ENCODE measurements around the gene KLK8. TPM values are rescaled to one million over a fixed set of nuclear protein-coding genes. Genes with fewer than 3 reads are reported as not detected.

Gene KLK8, protein sequence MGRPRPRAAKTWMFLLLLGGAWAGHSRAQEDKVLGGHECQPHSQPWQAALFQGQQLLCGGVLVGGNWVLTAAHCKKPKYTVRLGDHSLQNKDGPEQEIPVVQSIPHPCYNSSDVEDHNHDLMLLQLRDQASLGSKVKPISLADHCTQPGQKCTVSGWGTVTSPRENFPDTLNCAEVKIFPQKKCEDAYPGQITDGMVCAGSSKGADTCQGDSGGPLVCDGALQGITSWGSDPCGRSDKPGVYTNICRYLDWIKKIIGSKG
- total RNA-seq = 5.4 TPM in 1 of 2 replicates, not detected in the other

DNA sequence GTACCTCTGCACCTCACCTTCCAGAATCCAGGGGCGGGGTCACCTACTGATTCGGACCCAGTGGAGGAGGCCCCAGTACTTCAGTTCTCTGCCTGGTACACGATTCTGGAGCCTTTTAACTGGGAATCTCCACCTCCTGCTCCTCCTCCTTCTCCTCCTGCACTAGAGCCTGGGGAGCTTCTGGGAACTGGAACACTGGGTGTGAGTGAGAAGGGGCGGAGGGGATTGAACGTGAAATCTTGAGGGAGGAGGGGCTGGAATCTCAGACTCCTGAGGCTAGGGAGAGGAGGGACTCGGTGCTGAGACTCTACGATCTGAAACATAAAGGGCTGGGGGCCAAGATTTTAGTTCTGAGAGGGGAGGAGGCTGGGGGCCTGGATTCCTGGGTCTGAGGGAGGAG is at the start of gene KLK8:
TSS of gene KLK8 (minus strand) at position 90 of the 400 bp plus-strand sequence. CDS start 437 bp downstream, outside the sequence.
- DNase-seq (ENCODE audit: low read depth) = no peak

DNA sequence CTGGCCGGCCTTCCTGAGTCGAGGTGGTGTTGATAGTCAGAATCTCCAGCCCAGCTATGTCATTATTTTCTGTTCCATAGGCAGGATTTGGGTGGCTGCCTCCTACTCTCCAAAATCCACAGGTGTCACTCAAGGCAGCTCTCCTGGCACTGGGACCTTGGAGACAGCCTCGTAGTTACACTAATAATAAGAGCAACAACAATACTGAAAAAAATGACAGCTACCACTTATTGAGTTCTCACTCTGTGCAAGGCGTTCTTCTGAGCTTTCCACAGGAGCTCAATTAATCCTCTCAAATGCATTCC is 45.6 kb upstream of the KLK8 start:
- DNase-seq (ENCODE audit: low read depth) = no peak

DNA sequence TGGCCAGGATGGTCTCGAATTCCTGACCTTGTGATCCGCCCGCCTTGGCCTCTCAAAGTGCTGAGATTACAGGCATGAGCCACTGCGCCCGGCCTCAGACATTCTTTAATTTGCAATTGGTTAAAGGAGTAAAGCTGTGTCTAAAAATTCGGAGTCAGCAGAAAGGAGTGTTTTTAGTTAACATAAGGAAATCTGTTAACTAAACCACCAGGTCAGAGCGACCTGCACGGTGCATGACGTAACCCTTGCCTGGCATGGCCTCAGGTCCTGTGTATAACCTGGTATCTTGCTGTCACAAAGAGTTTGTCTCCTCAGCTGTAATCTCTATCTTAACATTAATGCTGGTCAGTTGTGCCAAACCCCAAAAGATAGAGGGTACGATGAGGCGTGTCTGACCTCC is 42.9 kb upstream of the KLK8 start:
- no peak for DNase-seq (ENCODE audit: low read depth)

DNA sequence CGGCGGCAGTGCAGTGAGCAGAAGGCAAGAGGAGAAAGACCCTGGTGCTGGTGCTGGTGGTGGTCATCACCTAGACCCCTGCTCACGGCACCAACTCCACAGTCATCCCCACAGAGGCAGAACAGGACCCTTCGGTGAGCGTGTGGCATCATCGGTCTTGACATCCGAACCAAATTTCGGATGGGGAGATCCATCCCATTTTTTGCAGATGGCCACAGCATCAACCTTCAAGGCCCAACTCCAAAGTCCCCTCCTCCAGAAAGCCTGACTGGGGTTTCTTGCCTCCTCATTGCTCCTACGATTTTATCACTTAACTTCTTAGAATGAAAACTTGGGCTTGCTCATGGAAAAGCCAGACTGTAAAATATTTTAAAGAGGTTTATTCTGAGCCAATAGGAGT is 42.1 kb upstream of the KLK8 start:
- no peak for DNase-seq (ENCODE audit: low read depth)

DNA sequence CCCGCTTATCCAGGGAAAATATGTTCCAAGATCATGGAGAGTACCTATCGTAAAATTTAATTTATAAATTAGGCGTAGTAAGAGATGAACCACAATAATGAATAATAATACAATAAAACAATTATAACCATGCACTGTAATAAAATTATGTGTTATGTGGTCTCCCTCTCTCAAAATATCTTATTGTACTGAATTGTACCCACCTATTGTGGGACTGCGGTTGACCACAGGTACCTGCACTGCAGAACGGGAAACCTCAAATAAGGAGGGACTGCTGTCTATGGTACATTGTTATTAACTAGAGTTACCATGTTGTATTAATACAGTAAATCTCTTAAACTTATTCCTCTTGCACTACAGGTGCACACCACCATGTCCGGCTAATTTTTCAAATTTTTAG is 38.7 kb upstream of the KLK8 start:
- no peak for DNase-seq (ENCODE audit: low read depth)

DNA sequence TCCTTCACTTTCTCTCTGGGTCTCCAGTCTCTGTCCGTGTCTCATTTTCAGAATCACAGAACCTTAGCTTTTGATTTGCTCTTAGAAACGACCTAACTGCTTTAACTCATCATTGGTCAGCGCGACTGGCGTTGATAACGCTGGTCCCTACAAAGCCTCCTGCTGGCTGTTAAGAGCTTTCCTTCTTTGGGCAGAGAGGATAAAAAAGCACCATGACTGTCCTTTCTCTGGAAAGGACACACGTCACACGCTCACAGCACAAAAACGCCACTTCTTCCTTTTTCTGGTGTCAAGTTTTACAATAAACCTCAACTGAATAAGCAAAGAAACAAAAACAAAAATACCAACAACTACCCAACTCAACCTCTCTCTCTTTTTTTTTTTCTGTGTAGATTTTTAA is 35.1 kb upstream of the KLK8 start:
- no peak for DNase-seq (ENCODE audit: low read depth)

DNA sequence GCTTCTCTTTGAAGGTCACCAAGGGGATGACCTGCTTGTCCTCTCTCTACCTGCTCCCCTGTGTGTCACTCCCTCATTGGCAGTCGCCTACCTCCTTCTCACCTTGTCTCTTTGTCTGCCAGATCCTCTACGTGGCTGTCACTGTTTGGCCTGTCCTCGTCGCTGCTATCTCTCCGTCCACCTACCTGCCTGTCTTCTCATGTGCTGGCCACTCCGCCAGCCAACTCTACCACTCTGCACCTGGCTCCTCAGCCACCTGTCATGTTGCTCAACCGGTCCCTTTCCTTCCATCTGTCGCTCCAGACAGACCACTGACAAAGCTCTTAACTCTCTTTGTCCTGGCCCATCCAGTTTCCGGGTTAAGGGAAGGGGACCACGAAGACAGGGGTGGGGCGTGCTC is 33.3 kb upstream of the KLK8 start, which contains the start of gene KLK12:
TSS of gene KLK12 (minus strand) at position 299 of the 400 bp plus-strand sequence. CDS start 381 bp downstream, outside the sequence.
- DNase-seq (ENCODE audit: low read depth) = no peak

DNA sequence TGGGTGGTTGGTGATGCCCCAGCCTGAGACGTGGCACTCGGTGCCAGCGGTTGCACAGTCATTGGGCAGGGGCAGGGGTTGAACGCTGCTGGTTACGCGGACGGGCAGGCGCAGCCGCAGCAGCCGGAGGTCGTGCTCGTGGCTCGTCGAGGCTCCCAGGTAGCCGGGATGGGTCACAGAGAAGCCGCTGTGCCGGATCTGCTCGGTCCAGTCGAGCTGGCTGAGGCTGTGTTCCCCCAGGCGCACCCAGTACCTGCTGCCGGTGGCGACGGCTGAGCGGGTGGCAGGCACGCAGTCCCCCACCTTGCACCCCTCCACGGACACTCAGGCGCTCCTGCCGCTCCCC is 30.4 kb upstream of the KLK8 start:
- DNase-seq (ENCODE audit: low read depth) = no peak

DNA sequence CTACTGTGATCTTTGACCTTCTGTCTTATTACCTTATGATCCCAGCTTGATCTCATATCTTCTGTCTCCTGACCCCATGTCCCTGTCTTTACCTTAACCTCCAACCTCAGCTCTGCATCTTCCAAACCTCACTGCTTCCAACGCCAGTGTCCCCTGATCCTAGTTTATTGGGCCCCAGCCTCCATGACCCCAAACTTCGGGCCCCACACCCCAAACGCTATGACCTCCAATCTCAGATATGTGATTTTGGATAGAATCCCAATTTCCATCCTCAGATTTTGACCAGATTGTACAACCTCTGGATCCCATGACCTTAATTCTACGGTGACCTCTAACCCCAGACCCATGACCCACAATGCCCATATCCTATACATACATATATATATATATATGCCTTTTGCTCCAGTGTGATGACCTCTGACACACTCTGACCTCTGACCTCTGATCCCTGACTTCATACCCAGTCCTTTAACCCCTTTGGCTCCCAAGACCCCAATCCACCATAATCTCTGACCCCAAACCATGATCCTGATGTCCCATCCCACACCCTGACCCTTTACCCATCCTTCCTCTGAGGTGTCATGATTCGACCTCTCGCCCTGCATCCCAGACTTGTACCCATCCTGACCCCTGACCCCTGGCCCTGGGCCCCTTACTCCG is 29.9 kb upstream of the KLK8 start:
- no peak for DNase-seq (ENCODE audit: low read depth)

DNA sequence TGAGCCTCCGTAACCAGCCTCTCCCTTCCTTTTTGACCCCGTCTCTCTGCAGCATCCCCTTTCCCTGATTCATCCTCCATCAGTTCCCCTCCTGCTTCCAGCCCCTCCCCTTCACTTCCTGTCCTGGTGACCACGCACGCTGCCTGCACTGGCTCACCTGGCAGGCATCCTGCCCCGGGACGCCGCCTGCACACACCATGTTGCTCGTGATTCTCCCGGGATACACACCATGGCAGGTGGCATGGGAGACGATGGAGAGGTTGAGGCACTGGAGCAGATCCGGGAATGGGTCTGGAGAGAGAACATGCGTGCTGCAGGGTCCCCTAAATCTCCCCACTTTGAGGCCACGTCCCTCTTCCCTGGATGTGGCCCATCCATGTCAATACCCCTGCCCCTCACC is 29.2 kb upstream of the KLK8 start:
- DNase-seq (ENCODE audit: low read depth) = no peak

DNA sequence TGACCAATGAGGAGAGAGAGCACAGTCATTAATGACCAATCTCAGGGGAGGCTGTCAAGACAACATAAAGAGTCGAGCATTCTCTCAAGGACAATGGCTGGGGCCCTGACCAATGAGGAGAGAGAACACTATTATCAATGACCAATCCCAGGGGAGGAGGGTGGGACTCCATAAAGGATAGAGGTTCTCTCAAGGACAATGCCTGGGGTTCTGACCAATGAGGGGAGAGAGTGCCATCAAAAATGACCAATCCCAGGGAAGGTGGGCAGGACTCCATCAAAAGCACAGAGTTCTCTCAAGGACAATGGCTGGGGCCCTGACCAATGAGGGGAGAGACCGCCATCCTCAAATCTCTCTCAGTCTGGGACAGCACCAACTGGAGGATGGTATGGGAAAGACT is 28.3 kb upstream of the KLK8 start:
- no peak for DNase-seq (ENCODE audit: low read depth)

DNA sequence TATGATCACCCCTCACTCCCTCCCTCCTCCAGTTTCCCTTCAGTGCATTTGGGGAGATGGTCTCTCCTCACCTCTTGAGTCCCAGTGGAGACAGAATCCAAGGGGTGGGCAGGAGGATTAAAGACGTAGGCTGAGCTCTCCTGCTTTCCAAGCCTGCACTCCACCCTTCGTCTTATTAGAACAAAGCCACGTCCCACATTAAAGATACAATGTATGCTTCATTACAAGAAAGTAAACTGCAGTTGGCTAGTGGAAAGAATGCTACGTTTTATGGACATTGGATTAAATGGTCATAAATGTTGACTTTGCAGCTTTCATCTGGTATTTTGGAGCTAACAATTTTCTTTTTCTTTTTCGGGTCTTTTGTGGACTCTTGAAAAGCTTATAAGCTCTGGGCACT is 26.5 kb upstream of the KLK8 start:
- DNase-seq (ENCODE audit: low read depth) = no peak

DNA sequence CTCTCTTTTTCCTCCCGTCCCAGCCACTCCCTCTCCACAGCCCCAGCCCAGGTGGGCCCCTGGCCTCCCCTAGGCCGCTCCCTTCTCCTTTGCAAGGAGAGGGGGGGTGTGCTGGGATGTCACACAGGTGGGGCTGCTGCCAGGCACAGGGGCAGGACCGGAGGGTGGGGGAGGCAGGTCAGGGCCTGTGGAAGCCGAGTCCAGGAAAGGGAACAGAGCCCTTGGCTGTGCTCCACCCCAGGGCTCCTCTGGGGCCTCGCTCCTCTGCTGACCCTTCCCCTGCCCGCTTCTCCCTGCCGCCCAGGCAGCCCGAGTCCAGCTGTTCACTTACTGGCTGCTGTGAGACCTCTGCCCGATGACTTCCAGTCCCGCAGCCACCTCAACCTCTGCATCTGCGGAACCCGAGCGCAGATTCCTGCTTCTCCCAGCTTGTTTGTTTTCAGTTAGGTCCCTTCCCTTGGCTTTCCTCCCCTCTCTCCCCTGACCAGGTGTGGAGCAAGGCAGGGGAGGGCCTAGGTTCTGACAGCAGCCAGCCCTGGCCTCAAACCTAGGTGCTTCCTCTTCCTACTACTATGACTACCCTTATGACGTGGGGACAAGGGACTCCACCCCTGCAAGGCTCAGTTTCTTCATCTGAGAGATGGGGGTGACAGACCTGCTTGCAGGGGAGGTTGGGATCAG is 25.9 kb upstream of the KLK8 start:
- DNase-seq (ENCODE audit: low read depth) = no peak

DNA sequence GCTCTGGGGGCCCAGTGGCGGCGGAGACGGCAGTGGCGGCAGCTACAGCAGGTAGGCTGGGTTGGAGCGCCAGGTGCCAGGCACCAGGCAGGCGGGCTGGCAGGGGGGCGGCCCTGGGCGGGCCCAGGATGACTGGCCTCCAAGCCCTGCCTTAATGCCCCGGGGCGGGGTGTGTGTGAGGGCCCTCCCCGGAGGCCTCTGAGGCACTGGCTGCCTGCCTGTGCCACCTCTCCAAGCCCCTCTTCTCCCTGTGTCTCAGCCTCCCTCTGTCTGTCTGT is 25.1 kb upstream of the KLK8 start, which contains the start of gene KLK11:
TSS of gene KLK11 (minus strand) at position 63 of the 278 bp plus-strand sequence. CDS start 985 bp downstream, outside the sequence.
- DNase-seq (ENCODE audit: low read depth) = no peak

DNA sequence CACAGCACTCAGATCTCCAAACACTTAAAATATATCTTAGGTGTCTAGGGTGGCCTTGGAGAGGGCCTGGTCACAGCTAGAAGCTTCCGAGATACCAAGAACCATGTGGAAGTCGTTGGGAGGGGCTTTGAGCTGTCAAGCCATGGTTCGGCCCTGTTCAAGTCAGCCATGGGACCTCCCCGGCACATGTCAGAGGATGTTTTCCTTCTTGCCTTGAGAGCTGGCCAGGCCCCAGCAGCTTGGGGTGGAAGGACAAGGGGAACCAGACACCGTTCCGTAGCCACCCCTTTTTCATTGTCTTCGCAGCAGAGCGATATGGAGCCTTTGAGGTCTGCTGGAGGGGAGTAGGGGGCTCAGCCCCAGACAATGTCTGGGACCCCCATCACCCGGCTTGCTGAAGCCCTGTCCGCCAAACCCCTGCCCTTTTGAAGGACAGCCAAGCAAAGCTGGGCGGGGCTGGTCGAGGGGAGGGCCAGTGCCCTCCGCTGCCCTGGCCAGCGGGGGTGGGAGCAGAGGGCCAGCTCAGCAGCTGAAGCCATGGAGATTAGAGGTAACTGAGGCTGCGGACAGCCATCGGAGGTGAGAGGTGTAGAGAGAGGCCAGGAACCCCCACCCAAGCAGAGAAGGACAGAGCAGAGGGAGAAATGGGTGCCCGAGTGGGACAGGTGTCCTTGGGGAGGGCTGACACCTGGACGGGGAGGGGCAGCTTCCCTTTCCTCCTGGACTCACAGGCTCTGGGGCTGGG is 24.6 kb upstream of the KLK8 start:
- DNase-seq (ENCODE audit: low read depth) = no peak

DNA sequence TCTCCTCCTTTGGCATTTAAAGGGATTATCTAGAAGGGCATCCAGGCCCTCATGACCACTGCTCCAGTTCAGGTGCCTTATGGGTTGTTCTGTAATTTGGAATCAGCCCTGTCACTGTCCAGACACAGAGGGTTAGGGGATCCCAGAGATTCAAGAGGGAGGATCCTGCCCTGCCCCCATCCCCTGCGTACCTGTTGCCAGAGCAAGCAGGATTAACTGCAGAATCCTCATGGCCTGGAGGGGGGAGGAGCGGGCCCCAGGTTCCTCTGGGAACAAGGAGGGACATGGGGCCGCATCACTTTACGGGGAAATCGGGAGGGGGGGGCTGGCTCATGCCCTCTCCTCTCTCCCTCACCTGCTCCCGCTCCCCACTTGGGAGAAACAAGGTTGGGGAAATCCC is 24.0 kb upstream of the KLK8 start:
- DNase-seq (ENCODE audit: low read depth) = no peak

DNA sequence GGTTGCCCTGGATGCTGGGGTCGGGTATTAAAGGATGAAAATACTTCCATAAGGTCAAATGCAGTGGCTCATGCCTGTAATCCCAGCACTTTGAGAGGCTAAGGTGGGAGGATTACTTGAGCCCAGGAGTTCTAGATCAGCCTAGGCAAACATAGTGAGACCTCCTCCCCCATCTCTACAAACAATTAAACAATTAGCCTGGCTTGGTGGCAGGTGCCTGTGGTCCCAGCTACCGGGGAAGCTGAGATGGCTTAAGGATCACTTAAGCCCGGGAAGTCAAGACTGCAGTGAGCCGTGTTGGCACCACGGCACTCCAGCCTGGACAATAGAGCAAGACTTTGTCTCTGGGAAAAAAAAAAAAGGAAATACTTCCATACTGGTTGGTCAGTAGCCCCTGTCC is 23.5 kb upstream of the KLK8 start:
- no peak for DNase-seq (ENCODE audit: low read depth)

DNA sequence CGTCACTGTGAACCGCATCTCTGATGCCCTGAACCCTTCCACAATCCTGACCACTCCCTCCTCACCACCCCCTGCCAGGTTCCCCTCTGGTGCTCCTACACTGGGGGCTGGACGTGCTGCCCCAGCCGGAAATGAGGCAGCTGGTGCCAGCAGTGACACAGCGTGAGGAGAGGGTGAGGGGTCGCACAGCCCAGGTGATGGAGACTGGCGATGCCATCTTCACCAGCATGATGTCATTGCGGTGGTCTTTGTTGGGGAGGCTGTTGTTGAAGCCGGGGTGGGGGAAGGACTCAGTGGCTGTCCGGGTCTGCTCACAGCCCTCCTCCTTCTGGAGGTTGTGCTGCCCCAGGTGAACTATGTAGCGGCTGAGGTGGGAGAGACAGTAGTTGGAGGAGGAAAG is 22.5 kb upstream of the KLK8 start:
- DNase-seq (ENCODE audit: low read depth) = no peak

DNA sequence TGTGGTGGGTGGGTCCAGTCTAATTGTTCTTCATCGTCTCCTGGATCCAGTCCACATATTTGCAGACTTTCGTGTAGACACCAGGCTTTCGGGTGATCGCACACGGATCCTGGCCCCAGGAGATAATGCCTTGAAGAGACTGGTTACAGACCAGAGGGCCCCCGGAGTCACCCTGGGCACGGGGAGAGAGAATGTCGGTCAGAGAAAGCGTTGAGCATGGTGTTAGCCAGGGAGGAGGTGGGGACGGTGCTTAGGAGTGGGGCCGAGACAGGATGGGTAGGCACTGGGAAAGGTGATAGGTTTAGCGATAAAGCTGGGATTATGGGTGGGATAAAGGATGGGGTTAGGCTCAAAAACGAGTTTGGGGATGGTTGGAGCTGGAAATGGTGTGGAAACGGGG is 21.1 kb upstream of the KLK8 start:
- no peak for DNase-seq (ENCODE audit: low read depth)

DNA sequence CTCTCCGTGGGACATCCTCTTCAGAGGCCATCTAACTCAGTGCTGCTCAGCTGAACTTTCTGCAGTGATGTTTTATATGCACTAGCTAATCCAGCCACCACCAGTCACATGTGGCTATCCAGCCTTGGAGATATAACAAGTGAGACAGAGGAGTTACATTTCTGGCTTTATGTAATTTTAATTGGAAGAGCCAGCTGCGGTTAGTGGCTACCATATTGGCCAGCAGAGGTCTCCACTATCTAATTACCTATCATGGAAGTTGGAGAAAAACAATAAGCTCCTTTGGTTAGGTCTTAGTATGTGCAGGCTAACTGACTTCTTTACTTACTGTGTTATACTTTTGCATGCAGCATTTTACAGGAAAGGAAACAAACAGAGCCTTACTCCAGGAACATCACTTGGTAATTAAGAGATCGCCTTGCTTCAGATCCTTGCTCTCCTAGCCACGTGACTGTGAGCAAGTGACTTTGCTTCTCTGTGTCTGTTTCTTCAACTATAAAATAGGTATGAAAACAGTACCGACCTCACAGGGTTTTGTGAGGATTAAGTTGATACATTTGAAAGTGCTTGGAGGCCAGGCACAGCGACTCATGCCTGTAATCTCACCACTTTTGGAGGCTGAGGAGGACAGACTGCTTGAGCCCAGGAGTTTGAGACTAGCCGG is 19.7 kb upstream of the KLK8 start:
- DNase-seq (ENCODE audit: low read depth) = peak; percentile 51

DNA sequence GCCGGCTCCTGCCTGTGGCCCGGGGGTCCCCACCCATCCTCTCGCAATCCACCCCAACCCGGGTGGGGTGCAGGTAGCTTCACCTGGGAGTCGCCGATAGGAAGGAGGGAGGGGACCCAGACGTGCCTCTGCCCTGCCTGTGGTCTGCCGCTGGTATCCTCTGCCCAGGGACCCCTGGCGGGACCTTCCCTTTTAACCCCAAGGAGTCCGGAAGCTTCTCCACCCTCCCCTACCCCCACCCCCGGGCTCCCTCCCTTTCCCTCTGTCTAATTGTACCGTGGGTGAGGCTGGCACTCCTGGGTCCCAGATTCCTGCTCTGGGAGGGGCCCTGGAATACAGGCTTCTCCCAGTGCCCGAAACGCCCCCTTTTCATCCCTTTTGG is 18.1 kb upstream of the KLK8 start, which contains the start of gene KLK10:
TSS of gene KLK10 (minus strand) at position 166 of the 382 bp plus-strand sequence. CDS start 579 bp downstream, outside the sequence.
- no peak for DNase-seq (ENCODE audit: low read depth)
